Endometrial microvascular endothelial cells (primary cell): Measurements from ENCODE around the gene NTN4. TPM values are rescaled to one million over a fixed set of nuclear protein-coding genes. Genes with fewer than 3 reads are reported as not detected.
"Not testable (repeated sequence)": the region's sequence is repeated elsewhere in the genome, so short reads cannot be mapped to it uniquely, and the experiment has no call there.

Source experiments
- in situ Hi-C: cut with HindIII; loops from 2 replicates; pipeline ENCODE4 v1.10.0; 2017; ENCODE audit warnings: low sequenced_read_pairs, low pct_unique_long_range_greater_than_20kb; ENCODE audit errors: inconsistent ontology term
- total RNA-seq: library from RNA; depleted of rRNA; stranded (reverse); fragments of >200 nt; gene quantifications from one replicate; pipeline ENCODE4 v1.2.3, GENCODE V29; 2015; ENCODE audit errors: inconsistent ontology term

Gene NTN4
- total RNA-seq, 1 donor from 2014 or later, result 119 TPM

DNA sequence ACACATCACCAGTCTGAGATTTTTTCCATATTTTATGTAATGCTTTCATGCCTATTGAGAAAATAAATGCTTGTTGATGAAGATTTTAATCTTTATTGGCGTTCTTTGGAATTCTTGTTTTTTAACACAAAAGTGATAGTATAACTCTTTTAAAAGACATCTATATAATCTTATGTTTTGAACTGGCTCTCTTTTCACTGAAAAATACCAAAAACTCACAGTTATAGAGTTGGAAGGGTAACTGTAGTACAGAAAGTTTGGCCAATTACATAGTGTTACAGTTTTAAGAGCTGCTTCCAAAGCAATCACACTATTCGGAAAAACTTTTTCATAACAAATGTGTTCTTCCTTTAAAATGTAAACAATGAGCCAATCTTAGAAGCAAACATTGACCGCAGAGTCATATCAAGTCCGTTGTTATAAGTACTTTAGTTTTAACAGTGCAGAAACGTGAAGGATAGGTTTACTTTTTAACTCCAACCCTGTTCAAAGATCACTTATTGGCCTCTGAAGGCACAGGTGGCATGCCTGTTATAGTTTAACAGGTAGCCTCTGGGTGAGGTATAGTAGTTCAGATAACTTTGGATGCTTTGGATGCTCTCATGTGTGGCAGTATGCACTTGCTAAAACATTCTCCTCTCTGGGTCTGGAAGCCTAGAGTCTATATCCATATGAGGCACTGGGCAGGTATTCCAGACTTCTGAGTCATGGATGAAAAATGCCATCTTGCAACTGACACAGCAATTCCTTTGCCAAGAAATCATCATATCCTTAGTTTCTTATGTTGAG lies 12.1 kb upstream of the NTN4 start:
- in situ Hi-C loops, result no loop called here

DNA sequence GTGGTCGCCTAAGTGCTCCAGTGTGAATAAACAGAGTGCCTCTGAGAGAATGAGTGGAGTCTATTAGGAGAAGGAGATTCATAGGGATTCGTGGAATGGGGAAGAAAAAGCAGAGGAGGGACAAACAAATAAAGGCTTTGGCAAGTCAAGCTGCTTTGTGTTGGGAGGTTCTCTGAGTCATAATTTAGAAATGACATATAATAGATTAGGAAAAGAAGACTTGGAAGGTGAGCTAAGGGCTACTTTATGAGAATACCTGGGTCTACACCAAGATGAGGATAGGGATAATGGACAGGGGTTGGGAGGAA lies 6.4 kb upstream of the NTN4 start:
- in situ Hi-C loops, result no loop called here

DNA sequence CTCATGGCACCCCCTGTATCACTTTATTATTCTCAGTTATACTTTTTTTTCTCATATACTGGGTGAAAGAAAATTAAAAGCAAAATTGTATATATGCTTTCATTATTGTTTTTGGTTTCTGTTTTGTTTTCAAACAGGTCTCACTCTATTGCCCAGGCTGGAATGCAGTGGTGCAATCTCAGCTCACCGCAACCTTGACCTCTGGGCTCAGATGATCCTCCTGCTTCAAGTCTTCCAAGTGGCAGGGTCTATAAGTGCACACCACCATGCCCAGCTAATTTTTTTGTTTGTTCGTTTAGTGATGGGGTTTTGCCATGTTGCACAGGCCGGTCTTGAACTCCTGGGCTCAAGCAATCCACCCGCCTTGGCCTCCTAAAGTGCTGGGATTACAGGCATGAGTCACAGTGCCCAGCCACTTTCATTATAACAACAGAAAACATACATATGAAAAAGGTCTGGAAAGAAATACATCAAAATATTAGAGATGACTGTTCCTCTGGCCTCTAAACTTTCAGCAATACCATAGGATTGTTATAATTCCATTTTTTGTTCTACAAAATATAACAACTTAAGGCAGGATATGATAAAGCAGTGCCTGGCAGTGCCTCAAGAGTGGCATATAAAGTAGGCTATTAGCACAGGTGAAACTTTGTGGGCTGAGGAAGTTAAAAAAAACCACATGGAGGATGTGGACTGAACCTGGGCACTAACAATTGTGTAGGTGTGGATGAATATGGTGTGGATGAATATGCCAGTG lies 5.8 kb upstream of the NTN4 start:
- in situ Hi-C loops, result no loop called here

DNA sequence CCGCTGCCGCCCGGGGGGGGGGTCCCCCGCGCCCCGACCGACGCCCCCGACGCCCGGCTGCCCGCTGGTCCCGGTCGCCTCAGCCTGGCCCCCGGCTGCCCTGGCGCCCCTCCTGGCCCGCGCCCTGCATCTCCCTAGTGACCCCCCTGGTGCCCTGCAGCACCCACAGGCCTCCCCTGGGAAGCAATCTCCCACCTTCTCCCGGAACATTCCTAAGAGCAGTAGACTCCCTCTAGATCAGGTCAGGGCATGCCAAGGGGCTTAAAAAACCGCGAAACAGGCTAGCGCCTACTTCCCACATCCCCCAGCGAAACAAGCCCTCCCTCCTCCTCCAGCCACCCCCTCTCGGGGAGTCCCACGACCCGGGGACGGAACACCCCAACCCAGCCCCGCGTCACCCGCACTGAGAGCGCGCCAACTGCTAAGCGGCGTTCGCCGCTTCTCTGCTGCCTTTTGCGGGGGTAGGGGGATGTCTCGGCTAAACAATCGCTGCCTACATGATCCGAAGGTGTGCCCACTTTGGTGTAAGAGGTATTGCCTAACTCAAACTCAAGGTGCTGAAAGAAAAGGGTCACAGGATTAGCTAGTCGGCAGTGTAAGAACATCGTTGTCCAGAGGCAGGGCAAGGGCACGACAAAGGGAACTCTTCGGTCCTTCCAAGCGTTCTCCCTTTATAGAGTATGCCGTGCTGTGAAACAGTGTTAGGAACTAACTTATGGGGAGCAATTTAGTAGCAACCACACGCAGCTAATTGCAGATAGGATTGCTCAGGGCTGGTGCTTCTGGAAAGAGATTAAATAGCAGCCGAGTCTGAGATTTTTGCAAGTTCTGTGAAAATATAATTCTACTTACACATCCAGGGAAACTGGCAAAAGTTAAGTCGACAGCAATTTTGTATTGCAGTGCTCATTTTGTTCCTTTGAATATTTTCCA lies 619 bp upstream of the NTN4 start:
- in situ Hi-C loops, result no loop called here

DNA sequence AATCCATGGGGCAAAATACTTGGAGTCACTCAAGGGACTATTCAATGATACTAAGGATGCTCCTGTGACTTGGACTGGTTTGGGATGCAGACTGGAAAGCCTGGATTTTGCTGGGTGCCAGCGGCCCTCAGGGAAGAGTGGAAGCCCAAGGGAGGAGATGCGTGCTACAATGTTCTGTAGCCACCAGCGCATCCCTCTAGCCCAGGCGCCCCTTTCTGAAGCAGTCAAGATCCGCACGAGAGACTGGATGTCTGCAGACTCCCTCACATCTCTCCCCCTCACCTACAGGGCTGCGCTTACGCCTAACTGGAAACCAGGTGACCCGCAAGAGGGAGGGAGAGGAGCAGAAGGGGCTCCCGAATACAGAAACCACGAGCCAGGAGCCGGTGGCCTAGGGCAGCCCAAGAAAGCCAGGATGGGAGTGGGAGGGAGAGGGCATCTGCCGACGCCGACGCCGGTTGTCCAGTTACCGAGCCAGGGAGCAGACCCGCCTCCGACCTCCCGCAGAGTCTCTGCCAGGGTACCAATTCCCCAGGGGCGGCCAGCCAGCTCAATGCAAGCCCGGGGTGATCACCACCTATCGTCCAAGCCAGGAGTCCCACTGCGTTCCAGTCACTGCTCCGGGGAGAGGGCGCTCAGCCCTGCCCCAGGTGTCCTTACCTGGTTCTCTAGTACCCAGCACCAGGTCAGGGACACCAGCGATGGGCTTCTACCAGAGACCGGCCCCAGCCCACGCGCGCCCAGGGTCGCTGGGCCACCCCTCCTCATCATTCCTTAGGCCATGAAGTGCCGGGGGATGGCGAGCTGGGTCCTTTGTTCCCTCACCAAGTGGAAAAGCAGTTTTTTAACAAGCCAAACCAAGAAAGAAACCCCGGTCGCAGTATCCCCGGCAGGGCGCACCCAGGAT lies 1.2 kb downstream of the NTN4 start:
- in situ Hi-C loops, result no loop called here

DNA sequence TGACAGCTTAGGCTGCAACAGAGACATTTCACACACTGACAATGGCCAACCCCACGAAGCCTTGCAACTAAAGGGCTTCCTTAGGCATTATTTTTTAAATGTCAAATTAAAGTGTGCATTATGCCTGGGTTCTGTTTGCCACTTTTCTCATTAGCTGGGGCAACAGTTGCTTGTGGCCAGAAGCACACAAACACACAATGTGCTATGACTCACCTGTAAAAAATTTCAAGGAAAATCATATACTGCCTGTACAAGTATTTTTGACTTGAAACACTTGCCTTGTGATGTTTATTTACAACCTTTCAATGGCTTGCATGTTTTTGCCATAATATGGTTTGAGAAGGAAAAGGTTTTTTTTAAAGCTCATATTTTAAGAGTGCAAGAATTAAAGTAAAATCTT lies 1.9 kb downstream of the NTN4 start:
- in situ Hi-C loops, result no loop called here

DNA sequence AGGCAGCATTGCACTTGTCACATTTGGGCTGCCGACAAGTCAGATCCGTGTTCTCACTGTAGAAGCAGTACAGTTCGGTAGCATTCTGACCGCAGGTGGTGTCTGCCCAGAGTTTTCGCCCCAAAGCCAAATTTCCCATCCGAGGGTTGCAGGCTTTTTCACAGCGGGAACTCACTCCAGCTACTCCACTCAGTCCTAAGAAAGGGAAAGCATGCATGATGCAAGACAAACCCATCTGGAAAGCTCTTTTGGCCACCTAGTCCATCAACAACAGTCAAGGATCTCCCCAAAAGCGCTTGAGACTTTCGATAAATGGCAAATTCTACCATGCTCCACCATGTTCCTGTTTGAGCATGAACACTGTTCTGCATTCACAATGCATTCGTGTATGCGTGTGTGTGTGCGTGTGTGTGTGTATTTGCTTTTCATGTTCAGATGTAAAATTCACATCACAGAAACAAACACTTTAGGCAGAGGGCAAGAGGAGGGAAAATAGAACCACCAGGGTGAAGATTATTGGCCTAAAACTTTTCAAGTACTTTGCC lies 3.2 kb downstream of the NTN4 start:
- in situ Hi-C loops, result no loop called here

DNA sequence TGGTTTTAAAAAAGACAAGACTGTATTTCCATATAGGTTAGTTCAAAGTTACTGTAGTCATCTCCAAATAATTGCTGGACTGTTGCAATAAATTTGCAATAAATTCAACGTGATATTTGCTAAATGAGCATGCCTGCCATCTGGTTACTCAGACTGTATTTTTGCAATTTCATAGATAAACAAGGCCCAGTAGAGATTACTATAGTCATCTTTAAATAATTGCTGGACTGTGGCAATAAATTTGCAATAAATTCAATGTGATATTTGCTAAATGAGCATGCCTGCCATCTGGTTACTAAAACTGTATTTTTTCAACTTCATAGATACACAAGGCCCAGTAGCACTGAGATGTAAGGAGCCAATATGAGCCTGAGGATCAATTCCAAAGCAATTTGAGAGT lies 5.6 kb downstream of the NTN4 start:
- in situ Hi-C loops, result no loop called here

DNA sequence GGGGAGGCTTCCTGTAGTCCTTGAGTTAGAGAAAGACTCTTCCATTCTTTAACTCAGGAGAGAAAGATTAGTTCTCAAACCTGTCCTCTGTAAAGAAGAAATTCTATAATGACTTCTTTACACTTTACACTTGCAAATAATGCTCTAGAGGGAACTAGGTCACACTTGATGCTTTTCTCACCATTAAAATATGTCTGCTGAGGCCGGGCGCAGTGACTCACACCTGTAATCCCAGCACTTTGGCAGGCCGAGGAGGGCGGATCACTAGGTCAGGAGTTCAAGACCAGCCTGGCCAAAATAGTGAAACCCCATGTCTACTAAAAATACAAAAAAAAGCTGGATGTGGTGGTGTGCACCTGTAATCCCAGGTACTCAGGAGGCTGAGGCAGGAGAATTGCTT lies 6.3 kb downstream of the NTN4 start:
- in situ Hi-C loops, result no loop called here

DNA sequence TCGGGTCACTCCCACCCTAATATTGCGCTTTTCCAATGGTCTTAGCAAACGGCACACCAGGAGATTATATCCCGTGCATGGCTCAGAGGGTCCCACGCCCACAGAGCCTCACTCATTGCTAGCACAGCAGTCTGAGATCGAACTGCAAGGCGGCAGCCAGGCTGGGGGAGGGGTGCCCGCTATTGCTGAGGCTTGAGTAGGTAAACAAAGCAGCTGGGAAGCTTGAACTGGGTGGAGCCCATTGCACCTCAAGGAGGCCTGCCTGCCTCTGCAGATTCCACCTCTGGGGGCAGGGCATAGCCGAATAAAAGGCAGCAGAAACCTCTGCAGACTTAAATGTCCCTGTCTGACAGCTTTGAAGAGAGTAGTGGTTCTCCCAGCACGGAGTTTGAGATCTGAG lies 15.1 kb downstream of the NTN4 start:
- in situ Hi-C loops, result not testable (repeated sequence)

DNA sequence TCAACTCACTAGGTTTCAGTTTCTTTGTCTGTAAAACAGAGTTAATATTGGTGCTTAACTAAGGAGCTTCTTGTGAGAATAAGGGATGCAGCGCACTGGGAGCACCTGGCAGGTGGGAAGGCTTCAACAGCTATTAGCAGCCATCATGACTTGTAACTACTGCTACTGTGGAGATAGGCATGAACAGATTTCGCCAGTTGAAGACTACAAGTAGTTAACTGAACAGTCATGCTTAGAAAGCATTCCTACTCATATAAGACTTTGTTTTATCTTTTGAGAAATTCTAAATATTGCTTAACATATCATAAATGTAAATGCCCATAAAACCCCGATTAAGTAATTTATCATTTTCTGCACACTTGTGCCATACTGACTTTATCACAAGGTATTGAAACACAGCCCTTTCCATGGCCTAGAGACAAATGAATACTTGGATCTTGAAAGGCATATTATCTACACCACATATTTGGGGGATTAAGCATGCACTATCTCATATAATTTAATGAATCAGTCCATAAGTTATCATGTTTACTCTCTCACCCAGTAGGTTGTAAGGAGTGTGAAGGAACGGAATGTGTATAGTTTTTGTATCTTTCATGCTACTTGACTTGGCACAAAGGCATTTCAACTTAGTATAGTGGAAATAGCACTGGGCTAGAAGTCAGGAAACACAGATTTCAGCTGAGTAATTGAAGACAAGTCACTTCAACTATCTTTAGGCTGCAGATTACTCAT lies 16.1 kb downstream of the NTN4 start:
- in situ Hi-C loops, result no loop called here

DNA sequence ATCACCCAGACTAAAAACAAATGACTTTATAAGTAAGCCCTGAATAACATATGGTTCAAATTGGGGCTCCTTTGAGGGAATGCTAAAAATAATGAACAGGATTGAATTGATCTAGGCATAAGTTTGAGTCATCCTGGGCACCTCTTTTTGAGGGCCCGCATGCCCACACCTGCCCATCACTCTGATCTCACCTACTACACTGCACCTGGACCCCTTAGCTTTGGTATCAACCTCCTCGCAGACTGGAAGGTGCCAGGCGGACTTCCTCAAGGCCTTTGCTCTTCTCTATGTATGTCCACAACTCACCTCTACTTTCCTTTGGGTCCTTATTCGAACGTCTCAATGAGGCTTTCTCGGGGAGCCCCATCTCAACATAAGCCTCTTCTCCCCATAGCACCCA lies 17.2 kb downstream of the NTN4 start:
- in situ Hi-C loops, result no loop called here

DNA sequence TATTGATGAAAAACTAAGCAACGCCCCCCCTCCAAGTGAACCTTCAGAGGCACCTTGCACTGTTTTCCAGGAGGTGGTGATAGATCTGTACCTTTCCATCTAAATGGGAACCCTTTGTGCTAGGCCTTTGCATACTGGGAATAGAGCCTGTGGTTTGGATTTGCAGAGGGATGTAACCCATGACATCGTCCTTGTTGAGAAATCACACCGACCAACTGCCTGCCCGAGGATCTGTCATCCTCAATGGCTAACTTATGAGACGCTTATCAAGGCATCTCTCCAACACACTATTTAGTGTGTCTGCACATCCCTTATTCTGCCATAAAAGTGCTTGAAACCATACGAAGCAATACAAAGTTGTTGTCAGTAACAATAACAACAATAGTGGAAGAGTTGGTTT lies 22.9 kb downstream of the NTN4 start:
- in situ Hi-C loops, result no loop called here

DNA sequence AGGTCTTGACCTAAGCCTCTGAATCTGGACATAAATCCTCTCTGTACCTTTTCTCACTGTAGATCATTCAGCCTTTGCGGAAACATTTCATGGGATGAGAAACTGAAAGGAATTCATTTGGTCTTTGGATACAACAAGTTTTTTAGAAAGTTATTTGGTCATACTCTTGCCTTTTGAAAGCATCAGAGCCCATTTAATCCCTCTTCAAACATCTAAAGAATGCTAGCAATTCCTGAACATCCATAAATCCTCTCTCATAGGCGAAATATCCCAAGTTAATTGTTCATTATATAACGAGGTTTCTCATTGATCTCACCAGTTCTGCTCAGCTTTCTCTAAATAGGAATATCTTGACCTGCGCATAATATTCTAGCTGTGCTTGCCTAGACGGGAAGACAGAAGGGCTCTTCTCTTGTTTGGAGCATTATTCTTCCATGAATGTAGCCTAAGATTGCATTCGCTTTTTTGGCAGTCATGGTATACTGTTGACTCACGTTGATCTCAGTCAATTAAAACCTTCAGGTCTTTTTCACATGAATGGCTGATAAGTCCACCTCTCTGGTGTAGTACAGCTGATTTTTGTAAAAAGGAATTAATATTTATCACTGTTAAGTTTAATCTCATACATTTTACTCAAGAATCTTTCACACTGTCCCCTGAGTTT lies 24.1 kb downstream of the NTN4 start:
- in situ Hi-C loops, result no loop called here

DNA sequence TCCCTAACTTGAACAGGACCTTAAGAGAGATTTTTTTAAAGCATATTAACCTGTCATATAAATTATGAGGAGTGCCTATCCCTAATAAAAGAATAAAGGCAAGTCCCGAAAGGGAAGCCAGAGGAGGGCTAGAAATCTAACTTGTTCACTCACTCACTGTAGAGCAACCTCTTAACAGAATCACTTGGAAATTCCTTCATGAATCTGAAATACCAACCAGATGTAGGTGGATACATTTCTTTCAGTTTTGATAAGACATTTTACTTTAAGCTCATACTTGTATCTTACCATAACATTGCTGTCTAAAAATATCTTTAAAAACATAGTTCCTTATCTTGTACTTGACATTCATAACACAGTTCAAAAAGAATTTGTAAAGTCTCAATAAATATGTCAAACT lies 25.7 kb downstream of the NTN4 start:
- in situ Hi-C loops, result no loop called here

DNA sequence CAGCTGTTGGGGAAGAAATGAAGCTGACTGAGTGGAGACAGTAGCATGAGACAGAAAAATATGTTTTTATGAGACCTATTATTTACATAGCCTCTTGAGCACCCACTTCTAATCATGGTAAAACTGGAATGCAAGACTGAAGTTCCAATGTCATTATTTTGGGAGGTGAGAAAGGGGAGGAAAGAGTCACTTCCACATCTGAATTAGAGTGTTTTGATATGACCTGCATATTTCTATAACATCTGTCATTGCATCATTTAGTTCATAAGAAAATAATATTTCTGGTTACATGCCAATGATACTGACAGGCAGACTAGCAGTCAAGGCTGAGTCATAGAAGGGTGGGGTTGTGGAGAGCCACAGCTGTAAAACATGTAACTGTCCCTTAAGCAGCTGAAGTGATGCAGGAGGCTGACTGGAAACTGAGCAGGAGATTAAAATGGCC lies 26.7 kb downstream of the NTN4 start:
- in situ Hi-C loops, result no loop called here

DNA sequence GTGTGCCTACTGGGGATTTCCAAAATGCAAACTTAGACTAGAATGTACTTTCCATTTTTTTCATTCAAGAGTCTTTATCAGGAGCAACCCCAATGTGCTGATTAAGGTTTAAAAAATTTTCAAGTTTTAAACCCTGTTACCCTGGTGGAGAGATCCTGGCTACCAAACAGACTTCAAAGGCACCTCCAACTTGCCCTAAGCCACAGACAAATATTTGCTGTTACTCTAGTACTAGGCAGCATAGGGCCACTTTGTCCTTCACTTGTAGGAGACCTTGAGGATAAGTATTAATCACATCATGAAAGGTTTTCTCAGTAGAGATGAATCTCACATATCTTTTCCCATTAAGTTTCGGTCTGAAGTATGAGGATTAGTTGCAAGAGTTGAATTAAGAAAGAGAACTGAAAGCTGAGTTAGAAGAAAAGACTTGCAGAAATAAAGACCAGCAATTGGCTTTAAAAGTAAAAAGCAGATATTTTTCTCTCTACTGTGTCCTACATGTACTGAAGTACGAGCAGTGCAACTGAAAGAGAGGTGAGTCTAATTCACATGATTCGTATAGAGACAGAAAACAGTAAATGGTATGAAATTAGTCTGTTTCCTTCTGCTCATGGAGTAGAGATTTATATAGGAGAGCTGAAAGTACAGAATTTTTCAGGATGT lies 28.3 kb downstream of the NTN4 start:
- in situ Hi-C loops, result no loop called here
